GM23248 (cell line): ENCODE data around the gene CDKN2A. TPM values are rescaled to one million over a fixed set of nuclear protein-coding genes. Genes with fewer than 3 reads are reported as not detected.

Experiments used
- DNase-seq: peaks from one replicate; pipeline ENCODE4 v3.0.0-alpha.2; 2015
- H2AFZ ChIP-seq: fragments of 200-600 bp; sonication (generic); 2 replicates; pipeline ENCODE4 v1.6.1; 2016; ENCODE audit warnings: antibody characterized with exemption
- H3F3A ChIP-seq: fragments of 200-600 bp; sonication (generic); 2 replicates; pipeline ENCODE4 v1.6.1; 2016; ENCODE audit warnings: mild to moderate bottlenecking, antibody characterized with exemption, mixed run types; ENCODE audit not compliant: insufficient read depth
- H3K27ac ChIP-seq: fragments of 200-600 bp; sonication (generic); 2 replicates; pipeline ENCODE4 v1.5.1; 2016; ENCODE audit warnings: mild to moderate bottlenecking
- H3K27me3 ChIP-seq: fragments of 200-600 bp; sonication (generic); replicated peaks from 2 replicates; pipeline ENCODE4 v1.6.1; 2016; ENCODE audit warnings: mild to moderate bottlenecking; ENCODE audit not compliant: insufficient read depth
- H3K36me3 ChIP-seq: fragments of 200-600 bp; sonication (generic); 2 replicates; pipeline ENCODE4 v1.6.1; 2016; ENCODE audit warnings: low read depth, mild to moderate bottlenecking
- H3K4me1 ChIP-seq: fragments of 200-600 bp; sonication (generic); 2 replicates; pipeline ENCODE4 v1.6.1; 2016; ENCODE audit warnings: mild to moderate bottlenecking; ENCODE audit not compliant: insufficient read depth
- H3K4me2 ChIP-seq: fragments of 200-600 bp; sonication (generic); one replicate; pipeline ENCODE4 v1.6.1; 2016; ENCODE audit warnings: mild to moderate bottlenecking; ENCODE audit not compliant: unreplicated experiment
- H3K4me3 ChIP-seq: fragments of 200-600 bp; sonication (generic); 2 replicates; pipeline ENCODE4 v1.5.1; 2016; ENCODE audit warnings: mild to moderate bottlenecking
- H3K79me2 ChIP-seq: fragments of 200-600 bp; sonication (generic); 2 replicates; pipeline ENCODE4 v1.6.1; 2016; ENCODE audit warnings: mild to moderate bottlenecking; ENCODE audit not compliant: insufficient read depth
- H3K9ac ChIP-seq: fragments of 200-600 bp; sonication (generic); 2 replicates; pipeline ENCODE4 v1.6.1; 2016; ENCODE audit warnings: mild to moderate bottlenecking
- H3K9me2 ChIP-seq: fragments of 200-600 bp; sonication (generic); 2 replicates; pipeline ENCODE4 v1.6.1; 2016; ENCODE audit warnings: mixed run types, mild to moderate bottlenecking, moderate library complexity; ENCODE audit not compliant: insufficient read depth
- H3K9me3 ChIP-seq: fragments of 200-600 bp; sonication (generic); one replicate; pipeline ENCODE4 v1.6.1; 2017; ENCODE audit warnings: low read depth
- H4K20me1 ChIP-seq: fragments of 200-600 bp; sonication (generic); 2 replicates; pipeline ENCODE4 v1.6.0; 2016; ENCODE audit not compliant: insufficient read depth
- EZH2 ChIP-seq: fragments of 200-600 bp; sonication (generic); IDR thresholded peaks from 2 replicates; pipeline ENCODE4 v1.6.1; 2018; ENCODE audit warnings: antibody characterized with exemption, mild to moderate bottlenecking; ENCODE audit not compliant: insufficient read depth, poor library complexity, severe bottlenecking
- EZH2phosphoT487 ChIP-seq: fragments of 200-600 bp; sonication (generic); IDR thresholded peaks from 2 replicates; pipeline ENCODE4 v1.6.1; 2018; ENCODE audit warnings: antibody characterized with exemption, moderate library complexity, mild to moderate bottlenecking, low read depth; ENCODE audit not compliant: insufficient read depth
- WGBS, 2 experiments: methylation state at CpG; one replicate each; pipeline ENCODE4 v1.1.6; 2015 to 2017; ENCODE audit warnings: low lambda C conversion rate in 2 of 2, low coverage in 1 of 2; ENCODE audit errors: missing lambda C conversion rate in 2 of 2; 5-methylcytosine and 5-hydroxymethylcytosine counted together
- in situ Hi-C: fragments of 300-500 bp; cut with MboI; formaldehyde crosslinking; loops from 2 replicates; pipeline ENCODE4 v1.15.0; 2020
- polyA plus RNA-seq: library from polyadenylated mRNA; unstranded; fragments of >200 nt; fragmentation: Nextera tagmentation; extraction: Ambion mirVana; gene quantifications from 2 replicates; pipeline ENCODE4 v1.2.1, GENCODE V29; 2016
- total RNA-seq: library from RNA; depleted of rRNA; stranded (reverse); fragments of >200 nt; shearing (Covaris generic); gene quantifications from 2 replicates; pipeline ENCODE4 v1.2.3, GENCODE V29; 2014

Gene CDKN2A
- total and polyA plus RNA-seq, 2 experiments from 2014 or later, result 27.3 to 42.2 TPM

- DNase-seq, result no peak
- H3K9me2 ChIP-seq, result no peaks in the 10 kb centered on the region
- no peak overlapping the region for H3K27ac ChIP-seq
- H3K4me1 ChIP-seq, result no peaks in the 10 kb centered on the region
- WGBS, 2 experiments, result 52 to 53% methylated on average over 2 of the region's 2 CpGs
- in situ Hi-C loops, result no loop called here
- H3K36me3 ChIP-seq, result no peaks in the 10 kb centered on the region
- no peaks in the 10 kb centered on the region for H4K20me1 ChIP-seq
- H3K4me2 ChIP-seq, result no peak overlapping the region
- no peak for TF ChIP-seq EZH2
- TF ChIP-seq EZH2phosphoT487, result no peak
- no peaks in the 10 kb centered on the region for H3K27me3 ChIP-seq
- H2AFZ ChIP-seq, result no peak overlapping the region
- H3K79me2 ChIP-seq, result no peaks in the 10 kb centered on the region
- H3K9me3 ChIP-seq, result peaks cover 3% of the 10 kb centered on the region
- no peak overlapping the region for H3K9ac ChIP-seq
- H3K4me3 ChIP-seq, result no peak overlapping the region
- H3F3A ChIP-seq, result no peaks in the 10 kb centered on the region
Measured at GRCh38 chr9:21958833-21959232, 35.4 kb downstream of the CDKN2A start.

- Histone ChIP-seq H3K4me2 (no peak overlapping the region), H3K36me3 (no peaks in the 10 kb centered on the region), H3F3A (no peaks in the 10 kb centered on the region), H3K27ac (no peak overlapping the region), H3K4me3 (no peak overlapping the region), H3K79me2 (no peaks in the 10 kb centered on the region), H3K9me3 (no peaks in the 10 kb centered on the region), H4K20me1 (no peaks in the 10 kb centered on the region), H2AFZ (no peak overlapping the region), H3K9ac (no peak overlapping the region), H3K9me2 (no peaks in the 10 kb centered on the region), H3K27me3 (no peaks in the 10 kb centered on the region), H3K4me1 (no peaks in the 10 kb centered on the region)
- TF ChIP-seq EZH2phosphoT487 (no peak), EZH2 (no peak)
- DNase-seq, result no peak
- in situ Hi-C loops, result no loop called here
- 57 to 74% methylated on average over 2 of the region's 2 CpGs for WGBS, 2 experiments
Measured at GRCh38 chr9:21945606-21946005, 48.6 kb downstream of the CDKN2A start.

GRCh38 chr9:21943464-21943863 lies 50.7 kb downstream of the CDKN2A start:
- Histone ChIP-seq H4K20me1 (no peaks in the 10 kb centered on the region), H3K4me2 (no peak overlapping the region), H3K4me1 (no peaks in the 10 kb centered on the region), H3K79me2 (no peaks in the 10 kb centered on the region), H3K9ac (no peak overlapping the region), H2AFZ (no peak overlapping the region), H3K27me3 (no peaks in the 10 kb centered on the region), H3K27ac (no peak overlapping the region), H3K4me3 (no peak overlapping the region), H3K9me2 (no peaks in the 10 kb centered on the region), H3K9me3 (no peaks in the 10 kb centered on the region), H3F3A (no peaks in the 10 kb centered on the region), H3K36me3 (no peaks in the 10 kb centered on the region)
- 75 to 82% methylated on average over 4 of the region's 4 CpGs for WGBS, 2 experiments
- in situ Hi-C loops, result no loop called here
- no peak for DNase-seq
- TF ChIP-seq EZH2phosphoT487 (no peak), EZH2 (no peak)

- no peaks in the 10 kb centered on the region for H3K36me3 ChIP-seq
- TF ChIP-seq EZH2phosphoT487 (no peak), EZH2 (no peak)
- no peaks in the 10 kb centered on the region for H3K9me3 ChIP-seq
- no peak overlapping the region for H2AFZ ChIP-seq
- H3K4me1 ChIP-seq, result no peaks in the 10 kb centered on the region
- H3K27ac ChIP-seq, result no peak overlapping the region
- no peak overlapping the region for H3K4me2 ChIP-seq
- no peaks in the 10 kb centered on the region for H3K9me2 ChIP-seq
- H3F3A ChIP-seq, result no peaks in the 10 kb centered on the region
- in situ Hi-C loops, result no loop called here
- DNase-seq, result no peak
- H3K4me3 ChIP-seq, result no peak overlapping the region
- 88 to 93% methylated on average over 4 of the region's 4 CpGs for WGBS, 2 experiments
- H3K27me3 ChIP-seq, result no peaks in the 10 kb centered on the region
- no peaks in the 10 kb centered on the region for H3K79me2 ChIP-seq
- no peaks in the 10 kb centered on the region for H4K20me1 ChIP-seq
- no peak overlapping the region for H3K9ac ChIP-seq
Measured at GRCh38 chr9:21941337-21941995, 52.7 kb downstream of the CDKN2A start.

GRCh38 chr9:21936161-21936560 lies 58.0 kb downstream of the CDKN2A start:
- Histone ChIP-seq H3K27ac (no peak overlapping the region), H3K27me3 (no peaks in the 10 kb centered on the region), H3K4me2 (no peak overlapping the region), H3K4me3 (no peak overlapping the region), H3K4me1 (peaks cover 15% of the 10 kb centered on the region), H3K9me2 (no peaks in the 10 kb centered on the region), H4K20me1 (no peaks in the 10 kb centered on the region), H2AFZ (no peak overlapping the region), H3K9me3 (no peaks in the 10 kb centered on the region), H3F3A (peaks cover 16% of the 10 kb centered on the region; the same call in 1 of the 2 replicates), H3K79me2 (no peaks in the 10 kb centered on the region), H3K36me3 (no peaks in the 10 kb centered on the region), H3K9ac (no peak overlapping the region)
- DNase-seq, result no peak
- 92 to 95% methylated on average over 1 of the region's 1 CpG for WGBS, 2 experiments
- TF ChIP-seq EZH2phosphoT487 (no peak), EZH2 (no peak)
- in situ Hi-C loops, result no loop called here
